Stimulated activated CD4-positive, alpha-beta T cell treated with anti-CD3 and anti-CD28 coated beads, Interleukin-12 subunit alpha, Interleukin-12 subunit beta, amount 100 ng/mL, for 24 hours (primary cell): ENCODE results near the gene MIOX.
A peak's percentile ranks its signal among the peaks of the same experiment; 100 is the strongest.

ENCODE experiments used
- DNase-seq, 2 experiments: peaks; one replicate each; pipeline ENCODE4 v3.0.0-alpha.2; 2020; ENCODE audit warnings: low read depth in 2 of 2

The MIOX gene

GRCh38 chr22:50454556-50455075, 32.0 kb upstream of the MIOX start:
- DNase-seq, result no peak

- no peak for DNase-seq
These were observed 31.5 kb upstream of the MIOX start for GRCh38 chr22:50455201-50455600.

DNA sequence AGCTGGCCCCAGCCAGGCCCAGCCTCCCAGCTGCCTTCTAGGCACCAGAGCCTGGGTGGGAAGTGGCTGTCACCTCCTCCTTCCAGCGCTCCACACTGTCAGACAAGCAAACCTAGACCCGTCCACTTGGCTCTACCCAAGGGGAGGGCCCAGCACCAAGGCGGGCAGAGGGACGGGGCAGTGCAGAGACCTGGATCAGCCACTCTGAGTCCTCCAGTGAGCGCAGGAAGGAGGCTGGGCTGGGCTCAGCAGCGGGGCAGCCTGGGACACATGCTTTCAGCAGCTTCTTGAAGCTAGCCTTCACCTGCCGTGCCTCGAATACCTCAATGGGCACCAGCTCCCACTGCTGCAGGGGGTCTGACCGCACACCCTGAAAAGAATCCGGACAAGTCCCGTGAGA, 30.6 kb upstream of the MIOX start:
- no peak for DNase-seq

- no peak for DNase-seq
These were observed 30.0 kb upstream of the MIOX start for GRCh38 chr22:50456466-50457234.

DNA sequence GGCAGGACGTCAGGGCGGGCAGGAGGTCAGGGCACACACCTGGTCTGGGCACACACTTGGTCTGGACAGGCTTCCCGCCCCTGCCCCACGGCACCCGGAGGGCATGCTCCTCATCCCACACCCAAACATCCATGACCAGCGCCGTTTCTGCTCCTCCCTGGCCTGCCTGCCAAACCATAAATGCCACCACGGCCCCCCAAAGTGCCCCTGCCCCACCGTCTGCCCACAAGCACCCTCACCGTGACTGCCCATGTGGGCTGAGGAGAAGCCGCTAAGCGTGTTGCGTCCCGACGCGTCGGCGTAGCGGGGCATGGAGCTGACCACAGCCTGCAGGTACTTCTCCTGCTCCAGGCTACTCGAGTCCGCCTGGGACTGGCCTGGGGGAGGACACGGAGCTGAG, 27.6 kb upstream of the MIOX start:
- DNase-seq, result no peak

DNA sequence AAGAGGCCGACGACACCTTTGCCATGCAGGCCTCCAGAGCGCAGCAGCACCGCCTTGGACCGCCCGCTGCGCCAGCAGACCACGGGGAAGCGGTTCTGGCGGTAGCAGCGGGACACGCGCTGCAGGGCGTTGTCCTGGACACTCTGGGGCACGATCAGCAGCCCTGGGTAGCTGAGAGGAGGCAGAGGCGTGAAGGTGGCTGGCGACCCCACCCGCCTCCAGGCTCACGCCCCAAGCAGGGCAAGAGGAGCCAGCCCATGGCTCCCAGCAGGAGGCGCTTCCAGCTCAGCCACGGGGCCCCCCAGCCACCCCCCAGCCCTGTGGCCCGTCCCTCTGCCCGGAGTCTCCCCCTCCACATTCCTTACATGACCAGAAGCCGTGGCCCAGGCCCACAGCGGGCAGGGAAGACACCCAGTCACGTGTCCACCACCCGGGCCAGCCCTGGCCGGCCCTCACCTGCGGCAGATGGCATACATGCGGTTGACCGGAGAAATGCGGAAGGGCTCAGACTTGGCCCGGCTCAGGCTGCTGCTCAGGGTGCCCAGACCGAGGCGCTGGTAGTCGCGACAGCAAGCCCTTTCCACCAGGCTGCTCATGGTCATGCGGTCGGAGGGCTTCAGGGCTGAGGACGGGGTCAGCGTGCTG, 27.0 kb upstream of the MIOX start:
- no peak for DNase-seq

- no peak for DNase-seq
These were observed 25.7 kb upstream of the MIOX start for GRCh38 chr22:50460938-50461337.

DNA sequence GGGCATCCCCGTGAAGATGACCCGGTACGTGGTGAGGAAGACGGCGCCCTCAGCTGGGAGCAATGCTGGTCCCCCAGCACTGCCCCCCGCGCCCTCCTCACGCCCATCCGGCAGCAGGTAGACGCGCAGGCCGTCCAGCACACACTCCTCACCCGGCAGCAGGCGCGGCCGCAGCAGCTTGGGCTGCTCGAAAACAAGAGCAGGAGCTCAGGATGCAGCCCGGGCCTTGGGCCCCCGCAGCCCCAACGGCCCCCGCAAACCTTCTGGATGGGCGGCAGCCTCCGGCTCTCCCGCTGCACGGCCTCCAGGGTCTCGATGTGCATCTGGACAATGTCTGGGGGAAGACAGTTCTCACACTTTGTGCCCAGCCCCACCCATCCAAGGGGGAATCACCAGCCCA, 25.1 kb upstream of the MIOX start:
- DNase-seq, result no peak

- DNase-seq, result no peak
These were observed 24.6 kb upstream of the MIOX start for GRCh38 chr22:50461979-50462540.

GRCh38 chr22:50463188-50463900, 23.3 kb upstream of the MIOX start:
- no peak for DNase-seq

GRCh38 chr22:50464451-50464850, 22.2 kb upstream of the MIOX start:
- DNase-seq, result no peak

DNA sequence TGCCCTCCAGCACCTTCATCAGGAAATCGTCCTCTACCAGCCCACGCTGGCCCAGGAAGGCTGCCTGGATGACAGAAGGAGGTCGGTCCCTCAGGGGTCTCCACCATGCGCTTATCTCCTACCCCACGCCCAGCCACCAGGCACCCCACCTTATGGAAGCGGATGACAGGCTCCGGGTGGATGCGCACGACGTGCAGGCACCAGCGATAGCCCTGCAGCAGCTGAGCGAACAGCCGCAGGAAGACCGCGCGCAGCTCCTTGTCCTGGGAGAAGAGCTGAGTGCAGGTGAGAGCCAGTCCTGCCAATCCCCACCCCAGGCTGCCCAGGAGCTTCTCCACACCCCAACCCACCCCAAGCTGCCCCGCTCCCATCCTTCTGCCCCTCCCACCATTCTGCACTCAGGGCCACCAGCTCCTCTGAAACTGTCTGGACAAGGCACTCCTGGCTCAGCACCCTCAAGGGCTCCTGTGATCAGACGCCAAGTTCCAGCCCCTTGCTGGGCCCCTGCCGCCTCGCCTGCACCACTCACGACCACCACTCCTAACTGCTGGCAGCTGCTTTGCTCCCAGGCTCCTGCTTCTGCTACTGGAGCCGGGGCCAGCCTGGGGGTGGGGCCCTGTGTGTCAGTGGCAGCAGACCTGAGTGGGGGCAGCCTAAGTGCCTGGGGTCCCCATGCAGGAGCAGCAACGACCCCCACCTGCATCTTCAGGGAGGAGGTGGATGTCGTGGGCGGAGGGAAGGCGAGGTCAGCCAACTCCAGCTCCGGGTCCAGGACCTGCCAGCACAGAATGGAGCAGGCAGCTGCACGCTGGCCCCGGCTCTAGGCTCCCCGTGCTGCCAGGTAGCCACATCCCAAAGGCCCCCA, 21.4 kb upstream of the MIOX start:
- no peak for DNase-seq

DNA sequence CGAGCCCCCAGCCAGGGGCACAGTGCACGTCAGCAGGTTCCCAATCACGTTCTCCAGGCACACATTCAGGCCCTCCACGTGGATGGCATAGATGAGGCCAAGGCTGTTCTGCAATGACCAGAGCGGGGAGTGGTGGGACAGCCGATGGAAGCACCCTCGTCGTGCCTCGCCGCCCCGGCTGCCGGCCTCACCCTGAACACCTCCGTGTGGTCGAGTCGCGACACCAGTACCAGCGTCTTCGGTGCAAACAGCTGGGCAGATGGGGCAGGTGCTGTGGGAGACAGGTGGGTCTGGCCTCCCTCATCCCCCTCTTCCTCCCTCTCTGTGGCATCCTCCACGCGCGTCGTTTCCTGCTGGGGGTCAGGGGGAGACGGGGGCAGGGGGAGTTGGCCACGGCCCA, 19.3 kb upstream of the MIOX start:
- DNase-seq, result no peak

GRCh38 chr22:50467773-50468440, 18.8 kb upstream of the MIOX start:
- no peak for DNase-seq

DNA sequence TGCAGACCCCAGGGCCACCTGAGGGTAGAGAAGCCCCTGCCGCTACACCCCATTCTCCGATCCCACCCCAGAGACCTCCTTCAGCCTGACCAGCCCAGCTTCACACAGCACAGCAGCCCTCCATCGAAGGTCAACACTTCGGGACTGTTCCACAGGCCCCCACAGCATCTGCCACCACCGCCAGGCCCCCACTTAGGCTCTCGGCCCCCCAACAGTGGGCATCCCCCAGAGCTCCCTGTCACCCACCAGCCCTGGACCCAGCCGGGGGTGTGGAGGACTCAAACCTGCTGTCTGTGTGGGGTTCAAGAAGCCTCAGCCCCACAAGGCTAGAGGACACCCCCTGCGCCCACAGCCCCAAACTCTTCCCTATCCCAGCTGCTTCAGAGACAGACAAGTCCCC, 18.0 kb upstream of the MIOX start:
- no peak for DNase-seq

DNA sequence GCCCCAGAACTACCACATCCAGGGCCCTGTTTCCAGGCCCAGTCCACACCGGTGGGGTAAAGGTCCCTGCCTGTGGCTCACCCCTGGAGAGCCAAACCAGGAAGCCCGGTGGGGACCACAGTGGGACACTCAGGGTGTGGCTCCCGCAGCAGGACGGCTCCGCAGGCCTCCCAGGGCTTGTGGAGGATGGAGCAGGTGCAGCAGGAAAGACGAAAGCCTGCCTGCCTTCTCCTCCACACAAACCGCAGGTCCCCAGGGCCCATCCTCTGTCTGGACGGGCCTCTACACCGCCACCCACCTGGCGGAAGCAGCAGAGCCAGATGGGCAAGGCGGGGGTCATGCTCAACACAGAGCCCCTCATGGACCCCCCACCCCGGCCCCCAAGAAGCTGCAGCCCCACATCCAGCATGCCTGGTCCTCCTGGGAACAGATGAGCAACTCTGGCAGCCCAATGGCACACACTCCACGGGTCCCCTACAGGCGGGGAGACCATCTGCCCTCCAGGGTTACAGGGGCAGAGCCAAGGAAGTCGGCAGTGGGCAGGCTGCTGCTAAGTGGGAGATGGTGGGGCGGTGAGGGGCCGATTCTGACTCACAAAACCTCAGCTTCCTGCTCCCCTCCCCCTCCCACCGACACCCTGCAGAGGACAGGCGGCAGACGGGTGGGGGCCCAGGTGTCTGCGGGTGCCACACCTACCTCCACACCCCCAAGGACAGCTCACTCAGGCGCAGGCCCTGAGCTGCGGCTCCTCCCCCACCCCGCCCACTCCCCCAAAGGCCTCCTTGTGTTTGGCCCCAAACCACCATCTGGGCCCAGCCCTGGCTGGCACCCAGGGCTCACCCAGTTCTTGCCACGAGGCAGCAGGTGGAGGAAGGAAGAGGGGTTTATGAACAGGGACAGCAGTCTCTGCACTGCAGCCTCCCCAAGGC, 17.0 kb upstream of the MIOX start:
- peak; percentile 77 to 93 for DNase-seq

DNA sequence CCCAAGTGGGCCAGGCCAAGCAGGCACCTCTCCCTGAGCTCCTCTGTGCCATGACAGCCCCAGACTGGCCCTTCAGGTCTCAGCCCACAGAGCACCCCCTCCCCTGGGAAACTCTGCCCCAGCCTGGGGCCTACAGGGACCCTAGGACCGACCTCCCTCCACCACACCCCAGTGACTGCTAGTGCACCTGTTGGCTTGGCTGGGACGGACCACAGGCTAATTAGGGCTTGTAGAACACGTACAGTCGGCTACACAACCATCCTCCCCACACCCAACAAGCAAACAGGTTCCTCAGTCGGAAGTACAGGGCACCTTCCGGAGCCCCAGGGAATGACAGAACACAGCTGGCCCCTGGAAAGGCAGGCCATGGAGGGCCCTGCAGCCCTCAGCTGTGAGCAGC, 16.2 kb upstream of the MIOX start:
- no peak for DNase-seq

DNA sequence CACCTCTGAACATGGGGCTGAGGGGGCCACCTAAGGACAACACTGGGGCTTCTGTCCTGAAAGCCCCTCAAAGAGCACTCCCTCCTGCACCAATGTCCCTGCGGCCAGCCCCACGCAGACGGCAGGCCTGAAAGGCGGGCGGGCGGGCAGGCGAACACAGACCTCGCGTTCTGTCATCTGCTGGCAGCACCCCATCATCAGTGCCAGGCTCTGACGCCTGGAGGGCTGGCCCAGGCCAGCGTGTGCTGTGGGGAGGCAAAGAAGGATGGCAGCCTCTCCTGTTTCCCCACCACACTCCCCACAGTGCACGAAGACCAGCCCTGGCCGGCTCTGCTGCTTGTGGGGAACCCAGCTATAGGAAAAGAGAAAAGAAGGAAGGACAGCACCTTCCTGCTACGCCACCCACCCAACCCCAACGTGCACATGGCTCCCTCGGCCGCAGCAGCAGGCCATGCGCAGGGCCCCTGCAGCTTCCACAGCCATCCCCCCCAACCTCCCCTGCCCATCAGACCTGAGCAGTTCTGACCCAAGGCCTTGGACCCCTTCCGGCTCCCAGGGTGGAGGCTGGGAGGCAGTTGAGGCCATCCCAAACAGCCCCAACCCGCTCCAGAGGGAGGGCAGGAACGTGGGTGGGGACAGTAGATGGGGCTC, 15.3 kb upstream of the MIOX start:
- DNase-seq, result no peak

DNA sequence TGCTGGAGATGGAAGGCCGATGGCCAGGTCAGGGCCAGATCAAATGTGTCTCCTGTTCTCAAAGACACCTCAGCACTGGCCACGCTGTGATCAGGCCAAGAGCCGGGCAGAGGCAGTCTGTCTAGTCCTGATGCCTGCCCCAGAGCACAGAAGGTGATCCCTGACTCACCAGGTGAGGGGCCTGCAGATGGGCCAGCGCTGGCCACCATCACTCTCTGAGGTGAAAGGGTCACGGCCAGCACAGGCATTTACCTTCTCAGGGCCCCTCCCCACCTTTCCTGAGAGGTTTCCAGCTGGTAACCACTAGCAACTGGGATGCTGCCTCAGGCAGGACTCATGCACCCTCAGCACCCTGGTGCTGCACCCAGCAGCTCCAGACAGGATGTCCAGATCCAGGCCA, 14.7 kb upstream of the MIOX start:
- no peak for DNase-seq
